Right lobe of liver (tissue), 6 donors: Measurements from ENCODE around the gene FREM1. TPM values are rescaled to one million over a fixed set of nuclear protein-coding genes. Genes with fewer than 3 reads are reported as not detected.

Experiments
- ATAC-seq, 4 donors: fragments of 200-7000 bp; cut with Tn5 transposase; one replicate each; pipeline ENCODE4 v1.9.1; 2020; ENCODE audit warnings: mild to moderate bottlenecking in 4 of 4, moderate library complexity in 4 of 4
- DNase-seq, 3 donors: peaks; one replicate each; pipeline ENCODE4 v3.0.0-alpha.2; 2020
- H3K27ac ChIP-seq, 3 donors: fragments of 200-600 bp; one replicate each; pipeline ENCODE4 v1.8.0; 2022
- H3K27me3 ChIP-seq, 2 donors: fragments of 200-600 bp; one replicate each; pipeline ENCODE4 v1.8.0; 2022
- H3K36me3 ChIP-seq, 4 donors: fragments of 200-600 bp; sonication (generic) in 1 of 4; one replicate each; pipeline versions ENCODE4 v1.5.1 to v1.8.0; 2017 to 2022; ENCODE audit warnings: control low read depth in 1 of 4
- H3K4me1 ChIP-seq, 4 donors: fragments of 200-600 bp; sonication (generic) in 1 of 4; one replicate each; pipeline versions ENCODE4 v1.5.1 to v1.8.0; 2017 to 2022; ENCODE audit warnings: control low read depth in 1 of 4
- H3K4me3 ChIP-seq, 3 donors: fragments of 200-600 bp; one replicate each; pipeline ENCODE4 v1.8.0; 2022
- H3K9me3 ChIP-seq, 4 donors: fragments of 200-600 bp; sonication (generic) in 1 of 4; one replicate each; pipeline versions ENCODE4 v1.5.1 to v1.8.0; 2017 to 2022; ENCODE audit warnings: control low read depth in 1 of 4
- CTCF ChIP-seq, 4 donors: fragments of 200-600 bp in 3 of 4; fragments of 450-650 bp in 1 of 4; IDR thresholded peaks; one replicate each; pipeline versions ENCODE4 v1.5.1 to v1.8.0; 2016 to 2022; ENCODE audit warnings: antibody characterized with exemption in 4 of 4, mild to moderate bottlenecking in 2 of 4
- POLR2A ChIP-seq: fragments of 450-650 bp; IDR thresholded peaks from one replicate; pipeline ENCODE4 v1.6.1; 2017; ENCODE audit warnings: antibody characterized with exemption, mild to moderate bottlenecking
- WGBS: methylation state at CpG from one replicate; pipeline ENCODE4 v1.1.6; 2018; ENCODE audit warnings: low coverage, low lambda C conversion rate; ENCODE audit not compliant: insufficient coverage; ENCODE audit errors: missing lambda C conversion rate; 5-methylcytosine and 5-hydroxymethylcytosine counted together
- intact Hi-C, 2 donors: fragments of 100-400 bp; cut with DNase I; formaldehyde crosslinking; loops; one replicate each; pipeline versions ENCODE4 v1.11.2 to v1.14.1; 2022
- total RNA-seq, 6 experiments: library from RNA; depleted of rRNA in 2 of 6; stranded (reverse); fragments of >200 nt in 2 of 6; fragmentation: NEBNext Ultra II Directional in 3 of 6; extraction: Animal tissue kit (Norgen Biotek cat#: 25700) in 3 of 6; gene quantifications; one replicate each; pipeline versions ENCODE4 v1.1.0 to v1.2.4, GENCODE V29; 2016 to 2023
- donor health status: DM: no; HTN: yes; CAD: no.
- donor health status: DM: no; HTN: no; CAD: no.
- donor health status: DM: no; HTN: no; CAD: no.
- donor health status: DM: no; HTN: yes; CAD: no.
- donor health status: DM: no; HTN: yes; CAD: no.

FREM1 gene
- total RNA-seq, 6 experiments from 2014 or later = 0.12 to 2.6 (median 1.1) TPM

- H3K4me1 ChIP-seq = no peaks in the 10 kb centered on the region
- no peaks in the 10 kb centered on the region for H3K9me3 ChIP-seq
- intact Hi-C loops = no loop called here
- DNase-seq (no peak), ATAC-seq (no peak)
- 78% methylated on average over 3 of the region's 4 CpGs for WGBS
- no peak overlapping the region for H3K4me3 ChIP-seq
- no peaks in the 10 kb centered on the region for H3K36me3 ChIP-seq
- no peak for TF ChIP-seq POLR2A
- no peak for TF ChIP-seq CTCF (IDR thresholded peaks at IDR 0.05)
- H3K27me3 ChIP-seq = no peaks in the 10 kb centered on the region
- H3K27ac ChIP-seq = no peak overlapping the region
These were observed 35.1 kb upstream of the FREM1 start for GRCh38 chr9:14945351-14945750.

GRCh38 chr9:14941501-14942405, 31.5 kb upstream of the FREM1 start:
- no peak for TF ChIP-seq CTCF (IDR thresholded peaks at IDR 0.05)
- no peak for TF ChIP-seq POLR2A
- Histone ChIP-seq H3K4me1 (no peaks in the 10 kb centered on the region), H3K4me3 (no peak overlapping the region), H3K27me3 (no peaks in the 10 kb centered on the region), H3K27ac (no peak overlapping the region), H3K9me3 (no peaks in the 10 kb centered on the region), H3K36me3 (no peaks in the 10 kb centered on the region)
- intact Hi-C loops = no loop called here
- DNase-seq = no peak
- WGBS = 41% methylated on average over 7 of the region's 7 CpGs
- no peak for ATAC-seq

GRCh38 chr9:14939378-14939777, 29.1 kb upstream of the FREM1 start:
- no peak for TF ChIP-seq CTCF (IDR thresholded peaks at IDR 0.05)
- no peak for TF ChIP-seq POLR2A
- H3K27ac ChIP-seq = no peak overlapping the region
- H3K27me3 ChIP-seq = no peaks in the 10 kb centered on the region

GRCh38 chr9:14937216-14937615, 27.0 kb upstream of the FREM1 start:
- Histone ChIP-seq H3K36me3 (no peaks in the 10 kb centered on the region), H3K4me3 (no peak overlapping the region), H3K27me3 (no peaks in the 10 kb centered on the region), H3K4me1 (no peaks in the 10 kb centered on the region), H3K27ac (no peak overlapping the region), H3K9me3 (no peaks in the 10 kb centered on the region)
- ATAC-seq (no peak), DNase-seq (no peak)
- TF ChIP-seq POLR2A (no peak), CTCF (IDR thresholded peaks at IDR 0.05) (no peak)
- 26% methylated on average over 2 of the region's 2 CpGs for WGBS
- intact Hi-C loops = no loop called here

More at GRCh38 chr9:14939378-14939777, 29.1 kb upstream of the FREM1 start:
- intact Hi-C loops = no loop called here
- no peak overlapping the region for H3K4me3 ChIP-seq
- no peaks in the 10 kb centered on the region for H3K36me3 ChIP-seq
- DNase-seq = no peak
- no peak for ATAC-seq
- no peaks in the 10 kb centered on the region for H3K9me3 ChIP-seq
- H3K4me1 ChIP-seq = no peaks in the 10 kb centered on the region
- 61% methylated on average over 4 of the region's 4 CpGs for WGBS
